Activated naive CD4-positive, alpha-beta T cell treated with anti-CD3 and anti-CD28 coated beads for 36 hours (primary cell): ENCODE measurements around the gene THNSL1. TPM values are rescaled to one million over a fixed set of nuclear protein-coding genes. Genes with fewer than 3 reads are reported as not detected.
"Not testable (repeated sequence)": the region's sequence is repeated elsewhere in the genome, so short reads cannot be mapped to it uniquely, and the experiment has no call there.

Source experiments
- CTCF ChIA-PET: fragments of 350-600 bp; sonication (Branson Sonifier 250); formaldehyde crosslinking; loops from one replicate; lab custom pipeline; 2021; ENCODE audit warnings: antibody characterized with exemption; lab: Charles Lee
- DNase-seq: peaks from one replicate; pipeline ENCODE4 v3.0.0-alpha.2; 2020
- H3K27ac Mint-ChIP-seq: one replicate; pipeline ENCODE4 v1.8.0; 2021; ENCODE audit warnings: mild to moderate bottlenecking, mixed read lengths
- H3K27me3 Mint-ChIP-seq: one replicate; pipeline ENCODE4 v1.8.0; 2021; ENCODE audit warnings: low read depth, mixed read lengths
- H3K36me3 Mint-ChIP-seq: one replicate; pipeline ENCODE4 v1.8.0; 2021; ENCODE audit warnings: low read depth, mixed read lengths
- H3K4me1 Mint-ChIP-seq: one replicate; pipeline ENCODE4 v1.8.0; 2021; ENCODE audit warnings: low read depth, mixed read lengths
- H3K4me3 Mint-ChIP-seq: one replicate; pipeline ENCODE4 v1.8.0; 2021; ENCODE audit warnings: mild to moderate bottlenecking, moderate library complexity, mixed read lengths
- H3K9me3 Mint-ChIP-seq: one replicate; pipeline ENCODE4 v1.8.0; 2021; ENCODE audit warnings: mixed read lengths
- intact Hi-C: fragments of 100-400 bp; cut with micrococcal nuclease; formaldehyde crosslinking; loops from one replicate; pipeline ENCODE4 v1.15.1; 2023
- total RNA-seq, 2 experiments: library from RNA; stranded (reverse); gene quantifications; one replicate each; pipeline ENCODE4 v1.2.3, GENCODE V29; 2021

THNSL1 gene
- total RNA-seq, 2 experiments from 2014 or later: 6.3 to 7.1 TPM

- CTCF ChIA-PET: no interaction called here
- H3K36me3 Mint-ChIP-seq: no peaks in the 10 kb centered on the region
- peaks cover 11% of the 10 kb centered on the region for H3K4me1 Mint-ChIP-seq
Observed at GRCh38 chr10:24983946-24984345, 32.5 kb upstream of the THNSL1 start.

GRCh38 chr10:24984906-24985305, 31.5 kb upstream of the THNSL1 start:
- H3K4me1 Mint-ChIP-seq: peaks cover 11% of the 10 kb centered on the region
- no peaks in the 10 kb centered on the region for H3K27me3 Mint-ChIP-seq
- H3K27ac Mint-ChIP-seq: no peak overlapping the region
- CTCF ChIA-PET: no interaction called here
- no peaks in the 10 kb centered on the region for H3K36me3 Mint-ChIP-seq
- intact Hi-C loops: no loop called here
- H3K4me3 Mint-ChIP-seq: no peak overlapping the region
- H3K9me3 Mint-ChIP-seq: no peaks in the 10 kb centered on the region
- DNase-seq: no peak

More at GRCh38 chr10:24983946-24984345, 32.5 kb upstream of the THNSL1 start:
- no peak overlapping the region for H3K27ac Mint-ChIP-seq
- H3K4me3 Mint-ChIP-seq: no peak overlapping the region
- DNase-seq: no peak
- intact Hi-C loops: no loop called here
- H3K27me3 Mint-ChIP-seq: no peaks in the 10 kb centered on the region
- no peaks in the 10 kb centered on the region for H3K9me3 Mint-ChIP-seq

GRCh38 chr10:24988831-24989640, 27.4 kb upstream of the THNSL1 start:
- CTCF ChIA-PET: interaction anchor here (1.0 to 1.4 kb wide), 3 partner anchors 174 to 367 kb away, joined by 3 to 5 read pairs (median 3); no protein-coding TSS in a partner anchor
- H3K4me3 Mint-ChIP-seq: no peak overlapping the region
- H3K9me3 Mint-ChIP-seq: no peaks in the 10 kb centered on the region
- peaks cover 3% of the 10 kb centered on the region for H3K27me3 Mint-ChIP-seq
- no peak for DNase-seq
- intact Hi-C loops: no loop called here
- no peaks in the 10 kb centered on the region for H3K4me1 Mint-ChIP-seq
- H3K36me3 Mint-ChIP-seq: no peaks in the 10 kb centered on the region
- no peak overlapping the region for H3K27ac Mint-ChIP-seq

- no peak overlapping the region for H3K27ac Mint-ChIP-seq
- CTCF ChIA-PET: interaction anchor here (1.1 to 1.4 kb wide), 2 partner anchors 175 to 344 kb away, joined by 3 to 5 read pairs; no protein-coding TSS in a partner anchor
- H3K4me1 Mint-ChIP-seq: no peaks in the 10 kb centered on the region
- no peak for DNase-seq
- H3K4me3 Mint-ChIP-seq: no peak overlapping the region
- no peaks in the 10 kb centered on the region for H3K36me3 Mint-ChIP-seq
- peaks cover 3% of the 10 kb centered on the region for H3K27me3 Mint-ChIP-seq
- no peaks in the 10 kb centered on the region for H3K9me3 Mint-ChIP-seq
- intact Hi-C loops: loop anchor here (1.0 kb wide), 1 partner anchor 347 kb away; no protein-coding TSS in a partner anchor
Observed at GRCh38 chr10:24989867-24990266, 26.5 kb upstream of the THNSL1 start.

GRCh38 chr10:24991298-24991697, 25.1 kb upstream of the THNSL1 start:
- no peaks in the 10 kb centered on the region for H3K4me1 Mint-ChIP-seq
- H3K27me3 Mint-ChIP-seq: peaks cover 3% of the 10 kb centered on the region
- CTCF ChIA-PET: no interaction called here
- no peak for DNase-seq
- no peak overlapping the region for H3K4me3 Mint-ChIP-seq
- no peak overlapping the region for H3K27ac Mint-ChIP-seq
- intact Hi-C loops: no loop called here
- no peaks in the 10 kb centered on the region for H3K36me3 Mint-ChIP-seq
- H3K9me3 Mint-ChIP-seq: no peaks in the 10 kb centered on the region

GRCh38 chr10:24992512-24993133, 23.8 kb upstream of the THNSL1 start:
- Mint-ChIP-seq H3K4me1 (no peaks in the 10 kb centered on the region), H3K36me3 (no peaks in the 10 kb centered on the region), H3K27me3 (peaks cover 3% of the 10 kb centered on the region), H3K4me3 (no peak overlapping the region), H3K9me3 (no peaks in the 10 kb centered on the region), H3K27ac (no peak overlapping the region)
- no peak for DNase-seq
- intact Hi-C loops: no loop called here
- CTCF ChIA-PET: interaction anchor here (1.5 kb wide), 1 partner anchor 350 kb away, joined by 4 read pairs; no protein-coding TSS in a partner anchor

GRCh38 chr10:24993237-24993958, 23.0 kb upstream of the THNSL1 start:
- H3K4me1 Mint-ChIP-seq: no peaks in the 10 kb centered on the region
- H3K4me3 Mint-ChIP-seq: no peak overlapping the region
- intact Hi-C loops: no loop called here
- no peak for DNase-seq
- CTCF ChIA-PET: interaction anchor here (1.5 kb wide), 1 partner anchor 350 kb away, joined by 4 read pairs; no protein-coding TSS in a partner anchor
- no peaks in the 10 kb centered on the region for H3K9me3 Mint-ChIP-seq
- H3K27ac Mint-ChIP-seq: no peak overlapping the region
- H3K27me3 Mint-ChIP-seq: peaks cover 3% of the 10 kb centered on the region
- no peaks in the 10 kb centered on the region for H3K36me3 Mint-ChIP-seq

GRCh38 chr10:24995072-24995471, 21.3 kb upstream of the THNSL1 start:
- Mint-ChIP-seq H3K27me3 (peaks cover 3% of the 10 kb centered on the region), H3K4me3 (no peak overlapping the region), H3K4me1 (no peaks in the 10 kb centered on the region), H3K9me3 (no peaks in the 10 kb centered on the region), H3K36me3 (no peaks in the 10 kb centered on the region), H3K27ac (no peak overlapping the region)
- no peak for DNase-seq
- intact Hi-C loops: no loop called here
- CTCF ChIA-PET: no interaction called here

GRCh38 chr10:24998044-24998443, 18.4 kb upstream of the THNSL1 start:
- Mint-ChIP-seq H3K36me3 (peaks cover 3% of the 10 kb centered on the region), H3K27ac (no peak overlapping the region), H3K27me3 (no peaks in the 10 kb centered on the region), H3K4me1 (no peaks in the 10 kb centered on the region), H3K9me3 (peaks cover 8% of the 10 kb centered on the region), H3K4me3 (no peak overlapping the region)
- intact Hi-C loops: no loop called here
- CTCF ChIA-PET: no interaction called here
- DNase-seq: no peak

- not testable (repeated sequence) for H3K4me3 Mint-ChIP-seq
Observed at GRCh38 chr10:25011591-25011990, 4.8 kb upstream of the THNSL1 start.

GRCh38 chr10:25014579-25014978, 1.8 kb upstream of the THNSL1 start:
- peaks cover 5% of the 10 kb centered on the region for H3K9me3 Mint-ChIP-seq
- no peaks in the 10 kb centered on the region for H3K27me3 Mint-ChIP-seq
- CTCF ChIA-PET: no interaction called here
- intact Hi-C loops: no loop called here
- peaks cover 19% of the 10 kb centered on the region for H3K4me1 Mint-ChIP-seq
- DNase-seq: no peak
- H3K4me3 Mint-ChIP-seq: no peak overlapping the region
- no peaks in the 10 kb centered on the region for H3K36me3 Mint-ChIP-seq
- H3K27ac Mint-ChIP-seq: no peak overlapping the region

More at GRCh38 chr10:25011591-25011990, 4.8 kb upstream of the THNSL1 start:
- intact Hi-C loops, CTCF ChIA-PET, H3K27me3 Mint-ChIP-seq, H3K4me1 Mint-ChIP-seq, DNase-seq, H3K9me3 Mint-ChIP-seq, H3K36me3 Mint-ChIP-seq, H3K27ac Mint-ChIP-seq: not testable (repeated sequence)

- H3K27ac Mint-ChIP-seq: peak within 1 kb of the TSS; percentile 99
- no peaks in the 10 kb centered on the region for H3K27me3 Mint-ChIP-seq
- CTCF ChIA-PET: interaction anchor here (1.7 kb wide), 1 partner anchor 309 kb away, joined by 5 read pairs; no protein-coding TSS in a partner anchor
- H3K36me3 Mint-ChIP-seq: no peaks in the 10 kb centered on the region
- H3K9me3 Mint-ChIP-seq: peaks cover 5% of the 10 kb centered on the region
- intact Hi-C loops: loop anchor here (1.0 to 5.0 kb wide), 12 partner anchors 46 to 1682 kb away; partner anchors contain the start of genes APBB1IP, KIAA1217 and OTUD1
- DNase-seq: peak; percentile 94
- H3K4me3 Mint-ChIP-seq: peak within 1 kb of the TSS; percentile 93
- peaks cover 19% of the 10 kb centered on the region for H3K4me1 Mint-ChIP-seq
Observed at GRCh38 chr10:25015828-25016375, 510 bp upstream of the THNSL1 start, which contains the start of gene ENKUR. TSS of gene ENKUR (minus strand) at chr10:25016158. CDS start at chr10:25015936, 222 bp downstream.
